ENCODE measurements around the gene CYP19A1.

CYP19A1 gene

DNA sequence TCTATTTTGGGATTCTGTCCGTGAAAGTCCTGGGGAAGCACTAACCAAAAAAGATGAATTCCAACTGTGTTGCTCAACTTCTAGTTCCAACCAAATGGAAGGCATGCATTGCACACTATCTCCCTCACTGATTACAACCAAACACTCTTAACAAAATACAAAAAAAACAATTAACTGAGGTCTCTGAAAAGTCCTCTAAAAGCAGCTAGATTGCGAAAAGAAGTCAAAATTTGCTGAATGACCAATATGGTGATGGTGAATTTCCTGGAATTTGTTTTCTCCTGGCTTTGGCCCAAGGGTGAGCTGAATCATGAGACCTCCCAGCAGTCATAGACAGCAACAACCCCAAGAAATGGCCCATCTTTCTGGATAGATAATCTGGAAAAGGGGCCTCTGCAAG is 28.3 kb downstream of the CYP19A1 start:
- no peak overlapping the region for H3K4me3 ChIP-seq (replicated peaks in 1 of 2; ENCODE audit: low read depth in 2 of 2, low read length in 2 of 2)
- peak; percentile 85 to 86 for DNase-seq (ENCODE audit: low read depth in 2 of 2)
- TF ChIP-seq, protein P1, sequence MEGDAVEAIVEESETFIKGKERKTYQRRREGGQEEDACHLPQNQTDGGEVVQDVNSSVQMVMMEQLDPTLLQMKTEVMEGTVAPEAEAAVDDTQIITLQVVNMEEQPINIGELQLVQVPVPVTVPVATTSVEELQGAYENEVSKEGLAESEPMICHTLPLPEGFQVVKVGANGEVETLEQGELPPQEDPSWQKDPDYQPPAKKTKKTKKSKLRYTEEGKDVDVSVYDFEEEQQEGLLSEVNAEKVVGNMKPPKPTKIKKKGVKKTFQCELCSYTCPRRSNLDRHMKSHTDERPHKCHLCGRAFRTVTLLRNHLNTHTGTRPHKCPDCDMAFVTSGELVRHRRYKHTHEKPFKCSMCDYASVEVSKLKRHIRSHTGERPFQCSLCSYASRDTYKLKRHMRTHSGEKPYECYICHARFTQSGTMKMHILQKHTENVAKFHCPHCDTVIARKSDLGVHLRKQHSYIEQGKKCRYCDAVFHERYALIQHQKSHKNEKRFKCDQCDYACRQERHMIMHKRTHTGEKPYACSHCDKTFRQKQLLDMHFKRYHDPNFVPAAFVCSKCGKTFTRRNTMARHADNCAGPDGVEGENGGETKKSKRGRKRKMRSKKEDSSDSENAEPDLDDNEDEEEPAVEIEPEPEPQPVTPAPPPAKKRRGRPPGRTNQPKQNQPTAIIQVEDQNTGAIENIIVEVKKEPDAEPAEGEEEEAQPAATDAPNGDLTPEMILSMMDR (IDR thresholded peaks at IDR 0.05; ENCODE audit: low read depth, low read length), result no peak

DNA sequence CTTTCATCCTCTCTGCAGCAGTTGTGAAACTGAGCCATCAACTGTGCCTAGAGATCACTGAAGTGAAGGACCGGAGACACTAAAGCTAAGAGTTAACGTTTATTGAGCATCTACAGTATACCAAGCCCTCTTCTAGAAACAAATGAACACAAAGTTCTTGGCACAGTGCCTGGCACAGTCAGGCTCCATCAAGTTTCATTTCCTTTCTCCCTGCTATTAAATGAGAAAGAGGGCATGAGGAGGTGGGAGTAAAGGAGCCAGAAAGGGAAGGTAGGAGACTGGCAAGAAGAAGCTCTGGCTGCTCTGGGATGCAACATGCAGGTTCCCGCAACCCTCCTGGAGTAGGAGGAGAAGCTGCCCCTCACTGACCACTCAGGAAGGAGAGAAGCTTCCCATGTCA is 30.6 kb downstream of the CYP19A1 start:
- peak in 1 of 2 donors; percentile 23 for DNase-seq (ENCODE audit: low read depth in 2 of 2)
- no peak overlapping the region for H3K4me3 ChIP-seq (replicated peaks in 1 of 2; ENCODE audit: low read depth in 2 of 2, low read length in 2 of 2)
- TF ChIP-seq, protein P1 (IDR thresholded peaks at IDR 0.05; ENCODE audit: low read depth, low read length), result no peak

DNA sequence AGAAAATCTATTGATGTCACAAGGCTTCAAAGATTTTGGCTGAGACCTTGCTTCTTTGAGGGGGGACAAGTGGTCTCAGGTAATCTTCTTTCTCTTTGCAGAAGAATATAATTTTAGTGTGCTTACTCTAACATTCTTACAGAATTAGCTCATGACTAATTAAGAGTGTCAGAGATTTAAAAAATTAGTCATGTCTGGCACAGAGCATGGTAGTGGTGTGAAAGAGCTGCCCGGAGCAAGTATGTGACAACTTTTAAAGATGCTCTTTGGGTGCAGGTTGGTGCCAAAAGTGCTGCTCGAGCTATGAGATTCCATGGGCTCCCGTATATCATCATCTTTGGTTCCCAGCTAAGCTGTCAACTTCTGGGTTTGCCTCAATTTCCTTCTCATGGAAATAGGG is 31.1 kb downstream of the CYP19A1 start:
- TF ChIP-seq, protein P1 (IDR thresholded peaks at IDR 0.05; ENCODE audit: low read depth, low read length), result no peak
- H3K4me3 ChIP-seq (replicated peaks in 1 of 2; ENCODE audit: low read depth in 2 of 2, low read length in 2 of 2), result no peak overlapping the region
- DNase-seq (ENCODE audit: low read depth in 2 of 2), result no peak

DNA sequence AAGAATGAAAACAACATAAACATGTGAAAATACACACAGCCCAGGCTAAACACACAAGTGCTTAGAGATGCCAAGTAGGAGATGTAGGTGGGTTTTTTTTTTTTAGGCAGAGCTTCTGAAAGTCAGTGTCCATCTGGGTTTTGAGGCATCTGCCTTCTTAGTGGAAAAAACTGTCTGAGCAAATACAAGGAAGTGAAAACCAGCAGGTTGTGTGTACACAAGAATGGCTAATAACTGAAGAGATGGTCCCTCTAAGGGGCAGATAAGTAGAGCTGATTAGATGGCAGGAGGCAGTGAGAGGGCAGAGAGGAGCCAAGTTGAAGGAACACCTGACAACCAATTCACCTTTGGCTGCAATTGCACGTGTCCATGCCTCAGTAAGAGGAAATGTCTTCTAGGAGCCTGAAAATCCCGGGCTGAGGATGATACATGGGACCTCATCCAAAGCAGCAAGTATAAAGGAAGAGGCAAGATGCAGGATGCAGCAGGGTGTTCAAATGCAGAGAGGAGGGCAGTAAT is 34.9 kb downstream of the CYP19A1 start:
- no peak overlapping the region for H3K4me3 ChIP-seq (replicated peaks in 1 of 2; ENCODE audit: low read depth in 2 of 2, low read length in 2 of 2)
- TF ChIP-seq, protein P1 (IDR thresholded peaks at IDR 0.05; ENCODE audit: low read depth, low read length), result no peak
- DNase-seq (ENCODE audit: low read depth in 2 of 2), result no peak

DNA sequence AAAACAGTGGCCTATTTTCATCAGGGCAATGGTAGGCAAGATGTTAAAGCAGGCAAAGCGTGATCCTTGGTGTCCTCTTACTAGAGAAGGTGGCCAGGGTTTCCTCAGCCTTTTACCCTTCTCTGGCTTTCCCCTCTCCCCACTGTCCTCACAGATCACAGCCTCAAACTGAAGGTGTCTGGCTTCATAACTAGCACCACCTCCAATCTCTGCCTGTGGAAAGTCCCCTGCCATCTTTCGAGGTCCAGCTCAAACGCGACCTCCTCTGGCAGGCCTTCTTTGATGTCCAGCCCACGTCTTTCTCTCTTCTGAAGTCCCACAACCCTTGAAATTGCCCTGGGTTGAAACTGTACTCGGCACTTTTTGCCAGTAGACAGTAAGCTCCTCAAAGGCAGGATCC is 35.9 kb downstream of the CYP19A1 start:
- TF ChIP-seq, protein P1 (IDR thresholded peaks at IDR 0.05; ENCODE audit: low read depth, low read length), result no peak
- no peak overlapping the region for H3K4me3 ChIP-seq (replicated peaks in 1 of 2; ENCODE audit: low read depth in 2 of 2, low read length in 2 of 2)
- no peak for DNase-seq (ENCODE audit: low read depth in 2 of 2)

DNA sequence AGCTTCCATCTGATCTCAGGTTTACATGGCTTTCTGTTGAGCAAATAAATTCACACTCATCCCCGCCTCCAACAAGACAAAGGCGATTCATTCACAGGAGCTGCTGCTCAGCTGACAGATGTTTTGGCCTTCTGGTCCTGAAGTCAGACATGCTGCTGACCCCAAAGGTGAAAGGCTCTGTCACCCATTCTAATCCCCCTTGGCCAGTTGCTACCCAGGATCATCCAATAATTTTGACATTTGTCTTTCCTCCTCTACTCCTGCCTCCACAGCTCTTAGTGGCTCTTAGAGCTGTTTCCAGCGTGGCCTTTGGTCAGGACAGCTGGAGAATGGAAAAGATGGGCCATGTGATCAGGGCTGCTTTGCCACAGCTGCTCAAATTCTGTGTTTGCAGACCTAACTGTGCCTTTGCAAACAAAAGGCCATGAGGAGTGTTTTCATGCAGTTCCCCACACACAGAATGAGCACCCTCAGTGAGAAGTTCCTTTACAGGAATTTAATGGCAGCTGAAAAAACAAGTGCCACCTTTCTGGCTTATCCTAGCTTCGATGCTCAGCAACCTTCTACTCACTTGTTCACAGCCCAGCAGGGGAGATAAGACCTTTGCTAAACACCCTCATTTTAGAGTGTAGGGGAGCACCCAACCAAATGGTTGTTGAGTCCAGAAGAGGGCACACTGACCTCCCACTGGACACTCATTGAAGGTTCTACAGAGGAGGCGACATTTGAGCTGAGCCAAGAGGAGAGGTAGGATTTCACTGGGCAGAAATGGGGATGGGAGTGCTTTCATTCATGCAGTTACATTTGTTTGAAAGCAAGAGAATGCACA is 39.0 kb downstream of the CYP19A1 start:
- TF ChIP-seq, protein P1 (IDR thresholded peaks at IDR 0.05; ENCODE audit: low read depth, low read length), result no peak
- DNase-seq (ENCODE audit: low read depth in 2 of 2), result no peak
- H3K4me3 ChIP-seq (replicated peaks in 1 of 2; ENCODE audit: low read depth in 2 of 2, low read length in 2 of 2), result no peak overlapping the region

Data from cardiac fibroblast (primary cell).